GM12878 (cell line): ENCODE measurements around the gene CHAC1. TPM values are rescaled to one million over a fixed set of nuclear protein-coding genes. Genes with fewer than 3 reads are reported as not detected.

ENCODE experiments used
- POU2F2 ChIP-seq: IDR thresholded peaks from 3 replicates; pipeline ENCODE4 v1.6.1; 2011; ENCODE audit warnings: low read depth, mild to moderate bottlenecking, low read length, borderline replicate concordance
- SUZ12 ChIP-seq: fragments of 200-600 bp; sonication (generic); IDR thresholded peaks from one replicate; pipeline ENCODE4 v1.6.1; 2018; ENCODE audit warnings: antibody characterized with exemption, mild to moderate bottlenecking; ENCODE audit not compliant: unreplicated experiment
- polyA plus RNA-seq, 11 experiments: library from polyadenylated mRNA; depleted of rRNA in 4 of 11; unstranded in 6 of 11; stranded (reverse) in 5 of 11; fragments of >200 nt; fragmentation: Nextera tagmentation in 4 of 11; fragmentation: Illumina TruSeq in 1 of 11; extraction: Ambion mirVana in 4 of 11; extraction: Trizol in 1 of 11; gene quantifications; 1 replicate in 1 of 11; 2 replicates in 10 of 11; pipeline versions ENCODE4 v1.2.1 to v1.2.3, GENCODE V29; 2011 to 2016; ENCODE audit warnings: inconsistent platforms in 2 of 11, missing spikeins in 2 of 11, low read depth in 1 of 11
- total RNA-seq, 4 experiments: library from RNA; depleted of rRNA in 3 of 4; stranded (reverse); fragments of >200 nt in 3 of 4; fragmentation: Illumina TruSeq in 1 of 4; extraction: Trizol in 1 of 4; gene quantifications; 2 replicates each; pipeline versions ENCODE4 v1.2.1 to v1.2.3, GENCODE V29; 2013 to 2021
- TF ChIP-seq, protein P1 (sequence below): fragments of 450-650 bp; IDR thresholded peaks from 2 replicates; pipeline ENCODE4 v1.6.1; 2017; ENCODE audit warnings: mild to moderate bottlenecking, moderate library complexity
- TF ChIP-seq, protein P2 (sequence below), 3 experiments: IDR thresholded peaks in 2 of 3; conservative IDR thresholded peaks in 1 of 3; 2 replicates each; pipeline ENCODE4 v1.5.1; 2011; ENCODE audit warnings: low read depth in 3 of 3, low read length in 3 of 3, mild to moderate bottlenecking in 3 of 3, control low read depth in 2 of 3, moderate library complexity in 2 of 3, inconsistent platforms in 1 of 3, mixed read lengths in 1 of 3; ENCODE audit not compliant: control insufficient read depth in 2 of 3, insufficient read depth in 1 of 3; ENCODE audit errors: extremely low read depth in 1 of 3

CHAC1 gene
- total and polyA plus RNA-seq, 10 of the 15 experiments (the other 5 are each of a cell fraction or from before 2014, with no cell fraction given) = 0.37 to 5.9 (median 3.3) TPM

DNA sequence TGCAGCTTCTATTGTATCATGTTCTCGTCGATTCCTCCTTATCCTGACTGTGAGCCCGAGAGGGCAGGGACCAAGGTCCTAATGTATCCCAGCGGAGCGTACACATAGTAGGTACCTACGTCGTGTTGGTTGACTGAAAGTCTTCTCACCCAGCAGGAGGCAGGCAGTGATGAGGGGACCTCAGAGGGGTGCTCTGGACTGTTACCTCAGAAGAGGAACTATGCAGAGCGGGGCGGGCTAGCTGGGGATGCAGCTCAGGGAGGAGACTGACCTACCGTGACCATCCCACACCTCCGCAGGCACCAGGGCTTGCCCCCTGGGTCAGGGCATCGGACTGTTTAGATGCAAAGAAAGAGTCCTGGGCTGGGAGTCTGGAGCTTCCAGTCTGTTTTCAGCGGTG, 11.4 kb downstream of the CHAC1 start (continued):
- TF ChIP-seq, protein P1, sequence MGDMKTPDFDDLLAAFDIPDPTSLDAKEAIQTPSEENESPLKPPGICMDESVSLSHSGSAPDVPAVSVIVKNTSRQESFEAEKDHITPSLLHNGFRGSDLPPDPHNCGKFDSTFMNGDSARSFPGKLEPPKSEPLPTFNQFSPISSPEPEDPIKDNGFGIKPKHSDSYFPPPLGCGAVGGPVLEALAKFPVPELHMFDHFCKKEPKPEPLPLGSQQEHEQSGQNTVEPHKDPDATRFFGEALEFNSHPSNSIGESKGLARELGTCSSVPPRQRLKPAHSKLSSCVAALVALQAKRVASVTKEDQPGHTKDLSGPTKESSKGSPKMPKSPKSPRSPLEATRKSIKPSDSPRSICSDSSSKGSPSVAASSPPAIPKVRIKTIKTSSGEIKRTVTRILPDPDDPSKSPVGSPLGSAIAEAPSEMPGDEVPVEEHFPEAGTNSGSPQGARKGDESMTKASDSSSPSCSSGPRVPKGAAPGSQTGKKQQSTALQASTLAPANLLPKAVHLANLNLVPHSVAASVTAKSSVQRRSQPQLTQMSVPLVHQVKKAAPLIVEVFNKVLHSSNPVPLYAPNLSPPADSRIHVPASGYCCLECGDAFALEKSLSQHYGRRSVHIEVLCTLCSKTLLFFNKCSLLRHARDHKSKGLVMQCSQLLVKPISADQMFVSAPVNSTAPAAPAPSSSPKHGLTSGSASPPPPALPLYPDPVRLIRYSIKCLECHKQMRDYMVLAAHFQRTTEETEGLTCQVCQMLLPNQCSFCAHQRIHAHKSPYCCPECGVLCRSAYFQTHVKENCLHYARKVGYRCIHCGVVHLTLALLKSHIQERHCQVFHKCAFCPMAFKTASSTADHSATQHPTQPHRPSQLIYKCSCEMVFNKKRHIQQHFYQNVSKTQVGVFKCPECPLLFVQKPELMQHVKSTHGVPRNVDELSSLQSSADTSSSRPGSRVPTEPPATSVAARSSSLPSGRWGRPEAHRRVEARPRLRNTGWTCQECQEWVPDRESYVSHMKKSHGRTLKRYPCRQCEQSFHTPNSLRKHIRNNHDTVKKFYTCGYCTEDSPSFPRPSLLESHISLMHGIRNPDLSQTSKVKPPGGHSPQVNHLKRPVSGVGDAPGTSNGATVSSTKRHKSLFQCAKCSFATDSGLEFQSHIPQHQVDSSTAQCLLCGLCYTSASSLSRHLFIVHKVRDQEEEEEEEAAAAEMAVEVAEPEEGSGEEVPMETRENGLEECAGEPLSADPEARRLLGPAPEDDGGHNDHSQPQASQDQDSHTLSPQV = no peak
- TF ChIP-seq POU2F2 (no peak), SUZ12 (no peak)
- TF ChIP-seq, protein P2, sequence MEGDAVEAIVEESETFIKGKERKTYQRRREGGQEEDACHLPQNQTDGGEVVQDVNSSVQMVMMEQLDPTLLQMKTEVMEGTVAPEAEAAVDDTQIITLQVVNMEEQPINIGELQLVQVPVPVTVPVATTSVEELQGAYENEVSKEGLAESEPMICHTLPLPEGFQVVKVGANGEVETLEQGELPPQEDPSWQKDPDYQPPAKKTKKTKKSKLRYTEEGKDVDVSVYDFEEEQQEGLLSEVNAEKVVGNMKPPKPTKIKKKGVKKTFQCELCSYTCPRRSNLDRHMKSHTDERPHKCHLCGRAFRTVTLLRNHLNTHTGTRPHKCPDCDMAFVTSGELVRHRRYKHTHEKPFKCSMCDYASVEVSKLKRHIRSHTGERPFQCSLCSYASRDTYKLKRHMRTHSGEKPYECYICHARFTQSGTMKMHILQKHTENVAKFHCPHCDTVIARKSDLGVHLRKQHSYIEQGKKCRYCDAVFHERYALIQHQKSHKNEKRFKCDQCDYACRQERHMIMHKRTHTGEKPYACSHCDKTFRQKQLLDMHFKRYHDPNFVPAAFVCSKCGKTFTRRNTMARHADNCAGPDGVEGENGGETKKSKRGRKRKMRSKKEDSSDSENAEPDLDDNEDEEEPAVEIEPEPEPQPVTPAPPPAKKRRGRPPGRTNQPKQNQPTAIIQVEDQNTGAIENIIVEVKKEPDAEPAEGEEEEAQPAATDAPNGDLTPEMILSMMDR (IDR thresholded peaks at IDR 0.05 in 2 of 3, conservative IDR thresholded peaks at IDR 0.05 in 1 of 3; ENCODE audit: control insufficient read depth in 2 of 3, extremely low read depth in 1 of 3, insufficient read depth in 1 of 3, low read depth in 3 of 3, low read length in 3 of 3) = no peak
